Right hindlimb (tissue), 1 donor: ENCODE measurements around the gene SNTB2.
A peak's percentile ranks its signal among the peaks of the same experiment; 100 is the strongest.
"Not testable (repeated sequence)": the region's sequence is repeated elsewhere in the genome, so short reads cannot be mapped to it uniquely, and the experiment has no call there.

Experiments
- DNase-seq: peaks from one replicate; pipeline ENCODE4 v3.0.0-alpha.2; 2018

The SNTB2 gene

DNA sequence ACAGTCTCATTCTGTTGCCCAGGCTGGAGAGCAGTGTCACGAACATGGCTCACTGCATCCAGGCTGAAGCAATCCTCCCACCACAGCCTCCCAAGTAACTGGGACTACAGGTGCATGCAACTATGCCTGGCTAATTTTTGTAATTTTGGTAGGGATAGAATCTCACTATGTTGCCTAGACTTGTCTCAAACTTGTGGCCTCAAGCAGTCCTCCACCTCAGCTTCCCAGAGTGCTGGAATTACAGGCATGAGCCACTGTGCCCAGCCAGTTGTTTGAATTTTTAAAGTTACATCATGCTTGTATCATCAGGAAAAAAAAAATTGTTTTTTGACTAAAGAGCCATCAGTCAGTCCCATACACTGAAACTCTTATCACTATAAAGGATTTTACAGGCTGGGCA lies 107.1 kb downstream of the SNTB2 start:
- no peak for DNase-seq

DNA sequence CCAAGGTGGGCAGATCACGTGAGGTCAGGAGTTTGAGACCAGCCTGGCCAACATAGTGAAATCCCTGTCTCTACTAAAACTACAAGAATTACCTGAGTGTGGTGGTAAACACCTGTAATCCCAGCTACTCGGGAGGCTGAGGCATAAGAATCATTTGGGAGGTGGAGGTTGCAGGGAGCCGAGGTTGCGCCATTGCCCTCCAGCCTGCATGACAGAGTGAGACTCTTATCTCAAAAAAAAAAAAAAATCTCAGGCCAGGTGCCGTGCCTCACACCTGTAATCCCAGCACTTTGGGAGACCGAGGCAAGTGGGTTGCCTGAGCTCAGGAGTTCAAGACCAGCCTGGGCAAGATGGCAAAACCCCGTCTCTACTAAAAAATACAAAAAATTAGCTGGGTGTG lies 109.8 kb downstream of the SNTB2 start:
- not testable (repeated sequence) for DNase-seq

DNA sequence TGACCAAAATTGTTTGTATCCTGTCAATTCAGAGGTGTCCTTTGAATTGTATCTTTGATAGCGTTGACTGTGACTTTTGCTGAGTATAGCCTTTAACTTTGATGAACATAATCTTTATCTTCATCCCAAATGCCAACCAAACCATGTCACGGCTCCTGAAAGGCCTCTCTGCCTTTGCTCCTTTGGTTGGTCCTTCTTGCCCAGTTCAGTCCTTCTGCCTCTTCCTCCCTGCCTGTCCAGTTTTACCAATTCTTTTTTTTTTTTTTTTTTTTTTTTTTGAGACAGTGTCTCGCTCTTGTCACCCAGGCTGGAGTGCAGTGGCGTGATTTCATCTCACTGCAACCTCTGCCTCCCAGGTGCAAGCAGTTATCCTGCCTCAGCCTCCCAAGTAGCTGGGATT lies 111.3 kb downstream of the SNTB2 start:
- DNase-seq, result no peak

DNA sequence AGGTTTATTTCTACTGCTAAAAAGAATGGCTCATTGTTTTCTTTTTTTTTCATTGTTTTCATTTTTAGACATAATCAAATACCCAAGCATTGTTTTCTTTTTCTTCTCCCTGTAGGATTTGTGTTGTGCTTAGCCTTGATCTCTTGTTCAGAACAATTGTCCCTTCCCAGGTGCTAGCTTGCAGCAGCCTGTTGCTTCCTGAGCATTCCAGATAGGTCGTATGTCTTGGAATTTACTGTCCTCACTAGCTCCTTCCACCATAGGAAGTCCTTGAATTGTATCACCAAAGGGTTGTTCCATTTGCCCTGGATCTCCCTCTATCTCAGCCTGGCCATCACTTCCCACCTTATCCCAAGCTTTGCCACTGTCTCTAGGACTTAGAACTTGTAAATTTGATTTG lies 114.2 kb downstream of the SNTB2 start:
- no peak for DNase-seq

DNA sequence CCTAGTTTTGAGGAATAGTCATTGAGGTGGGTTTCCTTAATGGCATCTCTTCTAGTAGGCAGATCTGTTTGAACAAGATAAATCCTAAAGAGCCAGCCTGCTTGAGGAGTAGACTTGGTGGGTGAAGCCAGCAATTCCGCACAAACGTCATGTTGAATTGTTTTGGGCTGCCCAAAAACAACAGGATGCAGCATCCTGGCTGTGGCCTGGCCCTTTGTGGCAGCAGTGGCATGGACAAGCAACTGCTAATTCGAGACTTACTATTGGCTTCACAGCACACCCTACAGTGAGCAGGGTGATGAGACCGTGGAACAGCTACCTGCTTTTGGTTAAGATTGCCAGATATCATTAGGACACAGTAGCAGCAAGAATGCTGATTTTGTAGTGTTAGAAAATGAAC lies 114.9 kb downstream of the SNTB2 start:
- no peak for DNase-seq

GRCh38 chr16:69302301-69302700 lies 115.3 kb downstream of the SNTB2 start:
- DNase-seq, result no peak

- DNase-seq, result no peak
Measured at GRCh38 chr16:69306031-69306430, 119.1 kb downstream of the SNTB2 start.

DNA sequence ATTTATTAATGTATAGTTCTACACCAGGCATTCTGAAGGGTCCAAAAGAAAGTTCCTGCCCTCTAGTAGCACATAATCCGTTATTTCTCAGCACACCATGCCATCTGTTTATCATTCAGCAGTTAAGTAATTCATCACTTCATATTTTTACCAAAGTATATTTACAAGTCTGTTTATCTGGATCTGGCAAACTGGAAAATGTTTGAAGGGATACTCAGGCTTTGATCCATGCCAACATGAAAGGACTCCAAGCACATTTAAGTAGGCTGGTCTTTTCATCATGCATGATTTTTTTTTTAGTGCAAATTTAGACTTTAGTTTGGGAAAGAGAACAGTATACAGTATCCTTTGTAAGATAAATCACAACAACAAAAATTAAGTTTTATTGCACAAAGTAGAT lies 120.1 kb downstream of the SNTB2 start:
- no peak for DNase-seq

GRCh38 chr16:69307856-69308255 lies 120.9 kb downstream of the SNTB2 start:
- no peak for DNase-seq

- DNase-seq, result no peak
Measured at GRCh38 chr16:69309316-69309715, 122.4 kb downstream of the SNTB2 start.

- peak; percentile 98 for DNase-seq
Measured at GRCh38 chr16:69310653-69311532, 123.9 kb downstream of the SNTB2 start, which contains the start of gene VPS4A. Gene VPS4A (plus strand): TSS chr16:69311350. CDS start chr16:69311512, 162 bp downstream.

- no peak for DNase-seq
Measured at GRCh38 chr16:69311533-69312387, 124.8 kb downstream of the SNTB2 start.

DNA sequence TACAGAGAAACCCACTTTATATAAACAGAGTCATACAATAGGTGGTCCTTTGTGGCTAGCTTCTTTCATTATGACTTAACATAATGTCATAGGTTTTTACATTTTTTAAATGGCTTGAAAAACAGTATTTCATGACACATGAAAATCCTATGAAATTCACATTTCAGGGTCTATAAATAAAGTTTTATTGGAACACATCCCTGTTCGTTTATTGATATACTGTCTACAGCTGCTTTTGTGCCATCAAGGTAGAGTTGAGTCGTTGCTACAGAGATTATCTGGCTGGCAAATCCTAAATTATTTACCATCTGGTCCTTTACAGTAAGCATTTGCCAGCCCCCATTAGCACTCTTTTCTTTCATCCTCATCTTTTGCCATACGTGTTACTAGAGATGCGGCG lies 126.5 kb downstream of the SNTB2 start:
- DNase-seq, result no peak

DNA sequence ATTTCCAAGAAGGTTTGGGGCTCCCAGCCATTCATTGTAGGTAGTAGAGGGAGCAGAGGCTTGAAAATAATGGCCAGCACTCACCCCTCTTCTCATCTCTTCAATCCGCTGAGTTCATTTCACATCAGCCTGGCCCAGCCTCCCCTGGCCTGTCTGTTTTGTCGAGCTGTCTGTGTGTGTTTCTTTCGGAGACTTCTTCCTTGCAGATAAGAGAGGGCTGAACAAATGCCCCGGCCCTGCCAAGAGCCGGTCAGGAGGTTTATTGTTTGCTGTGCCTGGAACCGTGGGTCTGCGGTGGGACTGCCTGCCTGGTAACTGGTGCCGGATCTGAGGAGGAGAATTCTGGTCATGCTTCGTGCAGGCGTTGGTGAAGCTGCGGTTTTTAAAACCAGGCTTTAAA lies 127.6 kb downstream of the SNTB2 start:
- DNase-seq, result no peak

- no peak for DNase-seq
Measured at GRCh38 chr16:69315486-69316311, 128.7 kb downstream of the SNTB2 start.

GRCh38 chr16:69316595-69317034 lies 129.7 kb downstream of the SNTB2 start:
- DNase-seq, result no peak

DNA sequence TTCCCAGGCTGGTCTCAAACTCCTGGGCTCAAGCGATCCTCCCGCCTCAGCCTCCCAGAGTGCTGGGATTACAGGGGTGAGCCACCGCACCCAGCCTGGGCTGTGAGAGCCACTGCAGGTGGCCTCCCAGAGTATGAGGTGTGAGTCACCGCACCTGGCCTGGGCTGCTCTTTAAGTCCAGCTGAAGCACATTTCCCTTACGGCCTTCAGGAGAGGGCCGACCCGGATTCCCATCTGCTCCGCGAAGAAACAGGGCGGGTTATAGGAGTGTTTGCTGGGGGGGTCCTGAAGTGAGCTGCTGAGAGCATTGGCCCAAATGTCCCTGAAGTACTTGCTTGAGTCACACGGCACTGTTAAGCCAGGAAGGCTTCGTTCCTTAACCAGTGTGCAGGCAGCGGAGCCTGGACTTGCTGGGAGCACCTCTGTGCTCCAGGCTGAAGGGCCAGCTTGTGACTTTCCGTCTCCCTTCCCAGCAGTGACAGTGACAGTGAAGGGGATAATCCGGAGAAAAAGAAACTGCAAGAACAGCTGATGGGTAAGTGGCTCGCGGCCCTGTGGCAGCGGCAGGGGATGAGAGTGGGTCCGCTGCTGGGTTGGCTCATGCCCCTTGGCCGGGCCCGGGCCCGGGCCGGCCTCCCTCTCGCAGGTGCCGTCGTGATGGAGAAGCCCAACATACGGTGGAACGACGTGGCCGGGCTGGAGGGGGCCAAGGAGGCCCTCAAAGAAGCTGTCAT lies 131.4 kb downstream of the SNTB2 start:
- no peak for DNase-seq

GRCh38 chr16:69318911-69319289 lies 131.9 kb downstream of the SNTB2 start:
- no peak for DNase-seq

DNA sequence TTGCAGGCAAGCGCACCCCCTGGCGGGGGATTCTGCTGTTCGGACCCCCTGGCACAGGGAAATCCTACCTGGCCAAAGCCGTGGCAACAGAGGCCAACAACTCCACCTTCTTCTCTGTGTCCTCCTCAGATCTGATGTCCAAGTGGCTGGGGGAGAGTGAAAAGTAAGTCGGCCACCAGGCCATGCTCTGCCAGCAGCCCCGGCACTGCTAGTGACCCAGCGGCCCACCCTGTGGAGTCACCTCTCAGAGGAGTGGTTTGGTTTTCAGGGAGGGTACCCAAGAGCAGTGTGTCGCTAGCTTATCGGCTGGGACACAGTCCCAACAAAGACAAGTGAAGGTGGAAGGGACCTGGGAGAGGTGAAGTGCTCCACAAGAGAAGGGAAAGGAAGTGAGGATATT lies 132.4 kb downstream of the SNTB2 start:
- no peak for DNase-seq

GRCh38 chr16:69319826-69320739 lies 133.1 kb downstream of the SNTB2 start:
- DNase-seq, result no peak

DNA sequence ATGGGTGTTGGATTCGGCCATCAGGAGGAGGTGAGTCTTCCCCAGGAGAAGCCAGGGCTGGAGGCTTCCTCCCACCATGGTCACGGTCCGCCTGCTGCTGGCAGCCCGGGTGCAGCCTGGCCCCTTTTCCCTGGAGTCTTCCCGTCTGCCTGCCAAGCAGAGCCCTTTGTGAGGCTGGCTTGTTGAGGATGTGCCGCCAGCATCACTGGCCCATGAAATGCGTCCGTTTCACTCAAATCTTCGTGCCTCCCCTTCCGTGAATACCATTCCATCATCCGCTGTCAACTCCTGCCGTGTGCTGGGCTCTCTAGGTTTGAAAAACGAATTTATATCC lies 133.7 kb downstream of the SNTB2 start:
- DNase-seq, result no peak
